ENCODE results near the gene CHL1.

Gene CHL1

GRCh38 chr3:295166-295565, 98.6 kb downstream of the CHL1 start:
- POLR2A ChIA-PET = no interaction called here
- DNase-seq (ENCODE audit: low read depth, low spot score) = no peak
- CTCF ChIA-PET = no interaction called here
- TF ChIP-seq CTCF (IDR thresholded peaks at IDR 0.05; ENCODE audit: insufficient read depth, low read length, missing control alignments) = no peak
- H3K4me3 ChIP-seq (ENCODE audit: low read depth, low read length) = no peak overlapping the region

- no peak overlapping the region for H3K4me3 ChIP-seq (ENCODE audit: low read depth, low read length)
- no peak for TF ChIP-seq CTCF (IDR thresholded peaks at IDR 0.05; ENCODE audit: insufficient read depth, low read length, missing control alignments)
- ChIA-PET POLR2A (no interaction called here), CTCF (no interaction called here)
- DNase-seq (ENCODE audit: low read depth, low spot score) = no peak
These were observed 101.0 kb downstream of the CHL1 start for GRCh38 chr3:297585-297984.

GRCh38 chr3:299590-300301, 103.2 kb downstream of the CHL1 start:
- no peak for TF ChIP-seq CTCF (IDR thresholded peaks at IDR 0.05; ENCODE audit: insufficient read depth, low read length, missing control alignments)
- no peak overlapping the region for H3K4me3 ChIP-seq (ENCODE audit: low read depth, low read length)
- ChIA-PET POLR2A (no interaction called here), CTCF (no interaction called here)
- DNase-seq (ENCODE audit: low read depth, low spot score) = no peak

- CTCF ChIA-PET = no interaction called here
- DNase-seq (ENCODE audit: low read depth, low spot score) = no peak
- H3K4me3 ChIP-seq (ENCODE audit: low read depth, low read length) = no peak overlapping the region
- no peak for TF ChIP-seq CTCF (IDR thresholded peaks at IDR 0.05; ENCODE audit: insufficient read depth, low read length, missing control alignments)
- POLR2A ChIA-PET = no interaction called here
These were observed 110.6 kb downstream of the CHL1 start for GRCh38 chr3:307182-307581.

- no peak for DNase-seq (ENCODE audit: low read depth, low spot score)
- no peak overlapping the region for H3K4me3 ChIP-seq (ENCODE audit: low read depth, low read length)
- POLR2A ChIA-PET = no interaction called here
- CTCF ChIA-PET = no interaction called here
- TF ChIP-seq CTCF (IDR thresholded peaks at IDR 0.05; ENCODE audit: insufficient read depth, low read length, missing control alignments) = no peak
These were observed 112.2 kb downstream of the CHL1 start for GRCh38 chr3:308597-309321.

- no peak for TF ChIP-seq CTCF (IDR thresholded peaks at IDR 0.05; ENCODE audit: insufficient read depth, low read length, missing control alignments)
- ChIA-PET POLR2A (no interaction called here), CTCF (no interaction called here)
- H3K4me3 ChIP-seq (ENCODE audit: low read depth, low read length) = no peak overlapping the region
- DNase-seq (ENCODE audit: low read depth, low spot score) = no peak
These were observed 115.7 kb downstream of the CHL1 start for GRCh38 chr3:312160-312733.

Data from AG04449 (cell line).